SK-N-SH treated with all-trans-retinoic acid at 6 μM for 48 hours (cell line): ENCODE data around the gene DOCK1.

Experiments
- CSDC2 ChIP-seq: fragments of 250-450 bp; sonication (Bioruptor Pico); IDR thresholded peaks from 2 replicates; pipeline ENCODE4 v1.5.0; 2020; ENCODE audit warnings: mild to moderate bottlenecking, moderate library complexity
- ESRRG ChIP-seq: fragments of 250-450 bp; sonication (Bioruptor Pico); IDR thresholded peaks from 2 replicates; pipeline ENCODE4 v1.6.1; 2021; ENCODE audit warnings: mild to moderate bottlenecking
- PATZ1 ChIP-seq: fragments of 250-450 bp; sonication (Bioruptor Pico); IDR thresholded peaks from 2 replicates; pipeline ENCODE4 v1.8.0; 2020; ENCODE audit warnings: mild to moderate bottlenecking, moderate library complexity, borderline replicate concordance
- POU6F1 ChIP-seq: fragments of 250-450 bp; sonication (Bioruptor Pico); IDR thresholded peaks from 2 replicates; pipeline ENCODE4 v1.8.0; 2021; ENCODE audit warnings: low read depth, mild to moderate bottlenecking, moderate library complexity, borderline replicate concordance
- RARB ChIP-seq: fragments of 250-450 bp; sonication (Bioruptor Pico); IDR thresholded peaks from 2 replicates; pipeline ENCODE4 v1.8.0; 2021; ENCODE audit warnings: mild to moderate bottlenecking, moderate library complexity
- TOX ChIP-seq: fragments of 250-450 bp; sonication (Bioruptor Pico); IDR thresholded peaks from 2 replicates; pipeline ENCODE4 v1.8.0; 2021; ENCODE audit warnings: mild to moderate bottlenecking, moderate library complexity, borderline replicate concordance
- ZC3H10 ChIP-seq: fragments of 250-450 bp; sonication (Bioruptor Pico); IDR thresholded peaks from 2 replicates; pipeline ENCODE4 v1.5.1; 2021; ENCODE audit warnings: mild to moderate bottlenecking, moderate library complexity
- ZFP30 ChIP-seq: fragments of 450-650 bp; formaldehyde crosslinking; IDR thresholded peaks from 2 replicates; pipeline ENCODE4 v1.5.0; 2022; ENCODE audit warnings: mild to moderate bottlenecking, moderate library complexity

- TF ChIP-seq ZFP30 (CRISPR knock-in tag): no peak
- no peak for TF ChIP-seq POU6F1
- TF ChIP-seq ZC3H10 (CRISPR knock-in tag): no peak
- no peak for TF ChIP-seq ESRRG (CRISPR knock-in tag)
- no peak for TF ChIP-seq PATZ1 (CRISPR knock-in tag)
- TF ChIP-seq CSDC2 (CRISPR knock-in tag): no peak
- no peak for TF ChIP-seq TOX (CRISPR knock-in tag)
- TF ChIP-seq RARB: no peak
These were observed 54.9 kb downstream of the DOCK1 start for GRCh38 chr10:126959906-126960685.
